Thyroid gland (tissue), 4 donors: ENCODE measurements around the gene ANKRD1.

Source experiments
- POLR2A ChIP-seq, 2 donors: fragments of 450-650 bp; IDR thresholded peaks; one replicate each; pipeline ENCODE4 v1.6.1; 2017; ENCODE audit warnings: antibody characterized with exemption in 2 of 2, mild to moderate bottlenecking in 2 of 2, moderate library complexity in 1 of 2
- TF ChIP-seq, protein P1 (sequence below), 6 experiments: fragments of 200-600 bp in 3 of 6; fragments of 450-650 bp in 3 of 6; sonication (generic) in 3 of 6; IDR thresholded peaks; one replicate each; pipeline ENCODE4 v1.5.1; 2016 to 2019; ENCODE audit warnings: antibody characterized with exemption in 6 of 6, mild to moderate bottlenecking in 2 of 6, inconsistent platforms in 1 of 6, moderate library complexity in 1 of 6

DNA sequence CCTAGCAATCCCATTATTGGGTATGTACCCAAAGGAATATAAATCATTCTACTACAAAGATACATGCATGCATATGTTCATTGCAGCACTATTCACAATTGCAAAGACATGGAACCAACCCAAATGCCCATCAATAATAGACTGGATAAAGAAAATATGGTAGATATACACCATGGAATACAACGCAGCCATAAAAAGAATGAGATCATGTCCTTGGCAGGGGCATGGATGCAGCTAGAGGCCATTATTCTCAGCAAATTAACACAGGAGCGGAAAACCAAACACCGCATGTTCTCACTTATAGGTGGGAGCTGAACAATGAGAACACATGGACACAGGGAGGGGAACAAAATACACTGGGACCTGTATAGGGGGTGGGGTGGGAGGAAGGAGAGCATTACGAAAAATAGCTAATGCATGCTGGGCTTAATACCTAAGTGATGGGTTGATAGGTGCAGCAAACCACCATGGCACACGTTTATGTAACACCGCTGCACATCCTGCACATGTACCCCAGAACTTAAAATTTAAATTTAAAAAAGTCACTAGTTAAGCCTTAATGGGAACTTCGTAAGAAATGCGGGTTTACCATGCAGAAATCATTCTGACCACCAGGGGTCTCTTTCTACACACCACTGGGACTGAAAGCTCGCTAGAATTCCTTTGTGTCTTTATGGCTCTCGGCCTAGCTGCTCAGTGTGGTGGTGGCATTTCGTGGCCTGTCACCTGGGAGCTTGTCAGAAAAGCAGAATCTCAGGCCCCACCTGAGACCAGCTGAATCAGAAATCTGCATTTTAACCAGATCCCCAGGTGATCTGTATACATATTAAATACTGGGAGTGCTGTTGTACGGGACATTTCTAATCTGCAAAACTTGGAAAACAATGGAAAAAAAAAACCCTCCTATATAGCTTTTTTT is 9.5 kb downstream of the ANKRD1 start:
- TF ChIP-seq, protein P1, sequence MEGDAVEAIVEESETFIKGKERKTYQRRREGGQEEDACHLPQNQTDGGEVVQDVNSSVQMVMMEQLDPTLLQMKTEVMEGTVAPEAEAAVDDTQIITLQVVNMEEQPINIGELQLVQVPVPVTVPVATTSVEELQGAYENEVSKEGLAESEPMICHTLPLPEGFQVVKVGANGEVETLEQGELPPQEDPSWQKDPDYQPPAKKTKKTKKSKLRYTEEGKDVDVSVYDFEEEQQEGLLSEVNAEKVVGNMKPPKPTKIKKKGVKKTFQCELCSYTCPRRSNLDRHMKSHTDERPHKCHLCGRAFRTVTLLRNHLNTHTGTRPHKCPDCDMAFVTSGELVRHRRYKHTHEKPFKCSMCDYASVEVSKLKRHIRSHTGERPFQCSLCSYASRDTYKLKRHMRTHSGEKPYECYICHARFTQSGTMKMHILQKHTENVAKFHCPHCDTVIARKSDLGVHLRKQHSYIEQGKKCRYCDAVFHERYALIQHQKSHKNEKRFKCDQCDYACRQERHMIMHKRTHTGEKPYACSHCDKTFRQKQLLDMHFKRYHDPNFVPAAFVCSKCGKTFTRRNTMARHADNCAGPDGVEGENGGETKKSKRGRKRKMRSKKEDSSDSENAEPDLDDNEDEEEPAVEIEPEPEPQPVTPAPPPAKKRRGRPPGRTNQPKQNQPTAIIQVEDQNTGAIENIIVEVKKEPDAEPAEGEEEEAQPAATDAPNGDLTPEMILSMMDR (IDR thresholded peaks at IDR 0.05): peak; percentile 68 to 86 (median 76)
- TF ChIP-seq POLR2A (IDR thresholded peaks at IDR 0.05): no peak
